ENCODE data around the gene CCDC127.

- TF ChIP-seq ZNF274 (IDR thresholded peaks at IDR 0.05; ENCODE audit: low read depth, low read length): no peak
- no peak for TF ChIP-seq YY1 (IDR thresholded peaks at IDR 0.05; ENCODE audit: insufficient read depth, insufficient read length)
- no peak for TF ChIP-seq SUZ12 (IDR thresholded peaks at IDR 0.05; ENCODE audit: extremely low read depth, insufficient read depth, insufficient read length)
These were observed 60.2 kb downstream of the CCDC127 start for GRCh38 chr5:157801-158200.
